Measurements from ENCODE around the gene NTM. TPM values are rescaled to one million over a fixed set of nuclear protein-coding genes. Genes with fewer than 3 reads are reported as not detected.

NTM gene
- polyA plus RNA-seq, 1 donor from 2014 or later = 39.4 TPM

- no peak overlapping the region for H3K9ac ChIP-seq (ENCODE audit: low read length)
- H3K27ac ChIP-seq (ENCODE audit: low read length) = no peak overlapping the region
- no peaks in the 10 kb centered on the region for H3K27me3 ChIP-seq (ENCODE audit: insufficient read depth, low read depth, low read length)
- H2AFZ ChIP-seq (ENCODE audit: low read depth, low read length) = no peak overlapping the region
- H3K36me3 ChIP-seq (ENCODE audit: insufficient read depth, low read length) = no peaks in the 10 kb centered on the region
- no peaks in the 10 kb centered on the region for H3K79me2 ChIP-seq (replicated peaks; ENCODE audit: insufficient read depth, low read length)
- H4K20me1 ChIP-seq (ENCODE audit: insufficient read depth) = no peaks in the 10 kb centered on the region
- H3K9me3 ChIP-seq (ENCODE audit: low read length) = no peaks in the 10 kb centered on the region
- H3K9me2 ChIP-seq (ENCODE audit: insufficient read depth, low read length) = no peaks in the 10 kb centered on the region
- H3K4me3 ChIP-seq (ENCODE audit: low read length) = no peak overlapping the region
- TF ChIP-seq EZH2 (IDR thresholded peaks at IDR 0.05; ENCODE audit: borderline replicate concordance, insufficient read depth, low read length, poor library complexity, severe bottlenecking) (no peak), CTCF (IDR thresholded peaks at IDR 0.05; ENCODE audit: poor library complexity, severe bottlenecking) (no peak), EP300 (conservative IDR thresholded peaks at IDR 0.05; ENCODE audit: poor library complexity, severe bottlenecking) (no peak), MXI1 (conservative IDR thresholded peaks at IDR 0.05; ENCODE audit: poor library complexity, severe bottlenecking) (no peak), POLR2AphosphoS5 (IDR thresholded peaks at IDR 0.05) (no peak), TAF1 (IDR thresholded peaks at IDR 0.05; ENCODE audit: low read depth) (no peak), RAD21 (conservative IDR thresholded peaks at IDR 0.05) (no peak), SMC3 (conservative IDR thresholded peaks at IDR 0.05; ENCODE audit: poor library complexity) (no peak)
- TF ChIP-seq, protein P1, sequence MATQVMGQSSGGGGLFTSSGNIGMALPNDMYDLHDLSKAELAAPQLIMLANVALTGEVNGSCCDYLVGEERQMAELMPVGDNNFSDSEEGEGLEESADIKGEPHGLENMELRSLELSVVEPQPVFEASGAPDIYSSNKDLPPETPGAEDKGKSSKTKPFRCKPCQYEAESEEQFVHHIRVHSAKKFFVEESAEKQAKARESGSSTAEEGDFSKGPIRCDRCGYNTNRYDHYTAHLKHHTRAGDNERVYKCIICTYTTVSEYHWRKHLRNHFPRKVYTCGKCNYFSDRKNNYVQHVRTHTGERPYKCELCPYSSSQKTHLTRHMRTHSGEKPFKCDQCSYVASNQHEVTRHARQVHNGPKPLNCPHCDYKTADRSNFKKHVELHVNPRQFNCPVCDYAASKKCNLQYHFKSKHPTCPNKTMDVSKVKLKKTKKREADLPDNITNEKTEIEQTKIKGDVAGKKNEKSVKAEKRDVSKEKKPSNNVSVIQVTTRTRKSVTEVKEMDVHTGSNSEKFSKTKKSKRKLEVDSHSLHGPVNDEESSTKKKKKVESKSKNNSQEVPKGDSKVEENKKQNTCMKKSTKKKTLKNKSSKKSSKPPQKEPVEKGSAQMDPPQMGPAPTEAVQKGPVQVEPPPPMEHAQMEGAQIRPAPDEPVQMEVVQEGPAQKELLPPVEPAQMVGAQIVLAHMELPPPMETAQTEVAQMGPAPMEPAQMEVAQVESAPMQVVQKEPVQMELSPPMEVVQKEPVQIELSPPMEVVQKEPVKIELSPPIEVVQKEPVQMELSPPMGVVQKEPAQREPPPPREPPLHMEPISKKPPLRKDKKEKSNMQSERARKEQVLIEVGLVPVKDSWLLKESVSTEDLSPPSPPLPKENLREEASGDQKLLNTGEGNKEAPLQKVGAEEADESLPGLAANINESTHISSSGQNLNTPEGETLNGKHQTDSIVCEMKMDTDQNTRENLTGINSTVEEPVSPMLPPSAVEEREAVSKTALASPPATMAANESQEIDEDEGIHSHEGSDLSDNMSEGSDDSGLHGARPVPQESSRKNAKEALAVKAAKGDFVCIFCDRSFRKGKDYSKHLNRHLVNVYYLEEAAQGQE (IDR thresholded peaks at IDR 0.05; ENCODE audit: borderline replicate concordance) = no peak
- no peaks in the 10 kb centered on the region for H3F3A ChIP-seq (ENCODE audit: insufficient read depth, low read length, poor library complexity, severe bottlenecking)
- H3K4me2 ChIP-seq (ENCODE audit: low read length) = no peak overlapping the region
These were observed 767.0 kb downstream of the NTM start for GRCh38 chr11:132137289-132137980.

DNA sequence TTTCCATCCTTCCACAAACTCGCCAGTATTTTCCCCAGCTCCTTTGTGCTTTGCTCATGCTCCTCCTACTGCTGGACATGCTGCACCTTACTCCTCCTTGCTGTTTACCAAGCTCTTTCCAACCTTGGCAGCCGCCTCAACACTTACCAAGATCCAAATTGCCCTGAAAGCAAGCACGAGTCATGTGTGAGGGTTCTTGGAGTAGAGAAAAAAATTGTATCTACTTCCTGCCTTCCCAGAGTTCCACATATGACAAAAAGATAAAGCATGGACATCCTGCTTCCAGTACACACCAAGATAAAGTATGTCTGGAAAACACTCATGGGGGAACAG, 767.5 kb downstream of the NTM start:
- no peak for TF ChIP-seq MXI1 (conservative IDR thresholded peaks at IDR 0.05; ENCODE audit: poor library complexity, severe bottlenecking)
- no peak for TF ChIP-seq POLR2AphosphoS5 (IDR thresholded peaks at IDR 0.05)
- TF ChIP-seq, protein P1 (IDR thresholded peaks at IDR 0.05; ENCODE audit: borderline replicate concordance) = no peak
- no peak for TF ChIP-seq RAD21 (conservative IDR thresholded peaks at IDR 0.05)
- no peak for TF ChIP-seq EZH2 (IDR thresholded peaks at IDR 0.05; ENCODE audit: borderline replicate concordance, insufficient read depth, low read length, poor library complexity, severe bottlenecking)
- no peak for TF ChIP-seq CTCF (IDR thresholded peaks at IDR 0.05; ENCODE audit: poor library complexity, severe bottlenecking)
- no peak for TF ChIP-seq SMC3 (conservative IDR thresholded peaks at IDR 0.05; ENCODE audit: poor library complexity)
- TF ChIP-seq EP300 (conservative IDR thresholded peaks at IDR 0.05; ENCODE audit: poor library complexity, severe bottlenecking) = no peak
- TF ChIP-seq TAF1 (IDR thresholded peaks at IDR 0.05; ENCODE audit: low read depth) = no peak
- Histone ChIP-seq H3K9ac (ENCODE audit: low read length) (no peak overlapping the region), H3K4me3 (ENCODE audit: low read length) (no peak overlapping the region), H4K20me1 (ENCODE audit: insufficient read depth) (no peaks in the 10 kb centered on the region), H3K9me3 (ENCODE audit: low read length) (no peaks in the 10 kb centered on the region), H3F3A (ENCODE audit: insufficient read depth, low read length, poor library complexity, severe bottlenecking) (no peaks in the 10 kb centered on the region), H3K27me3 (ENCODE audit: insufficient read depth, low read depth, low read length) (no peaks in the 10 kb centered on the region), H3K27ac (ENCODE audit: low read length) (no peak overlapping the region), H3K4me2 (ENCODE audit: low read length) (no peak overlapping the region), H2AFZ (ENCODE audit: low read depth, low read length) (no peak overlapping the region), H3K9me2 (ENCODE audit: insufficient read depth, low read length) (no peaks in the 10 kb centered on the region), H3K79me2 (replicated peaks; ENCODE audit: insufficient read depth, low read length) (no peaks in the 10 kb centered on the region), H3K36me3 (ENCODE audit: insufficient read depth, low read length) (no peaks in the 10 kb centered on the region)

Data from neural cell (in vitro differentiated cells).